Inferior parietal cortex (tissue), 1 donor: Measurements from ENCODE around the gene GALNT7.
A peak's percentile ranks its signal among the peaks of the same experiment; 100 is the strongest.

Source experiments
- DNase-seq: peaks from one replicate; pipeline ENCODE4 v3.0.0-alpha.2; 2016; ENCODE audit errors: extremely low spot score

The GALNT7 gene

GRCh38 chr4:173293663-173294062 lies 125.1 kb downstream of the GALNT7 start:
- DNase-seq: no peak

DNA sequence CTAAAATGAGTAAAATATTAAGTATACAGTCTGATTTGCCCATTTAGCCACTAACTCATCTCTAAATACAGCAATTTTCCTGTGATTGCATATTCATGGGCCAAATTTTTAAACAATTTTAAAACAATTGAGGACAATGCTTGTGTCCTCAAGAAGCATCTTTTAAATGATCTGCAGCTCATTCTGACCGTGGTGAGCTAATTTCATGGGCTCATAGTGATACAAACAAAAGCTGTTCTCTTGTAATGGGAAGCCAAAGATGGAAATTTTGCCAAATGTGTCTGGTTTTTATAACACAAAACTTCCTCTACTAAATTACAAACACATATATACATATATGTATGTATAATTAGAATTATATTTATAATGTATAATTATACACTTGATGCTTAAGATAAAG lies 125.8 kb downstream of the GALNT7 start:
- DNase-seq: no peak

DNA sequence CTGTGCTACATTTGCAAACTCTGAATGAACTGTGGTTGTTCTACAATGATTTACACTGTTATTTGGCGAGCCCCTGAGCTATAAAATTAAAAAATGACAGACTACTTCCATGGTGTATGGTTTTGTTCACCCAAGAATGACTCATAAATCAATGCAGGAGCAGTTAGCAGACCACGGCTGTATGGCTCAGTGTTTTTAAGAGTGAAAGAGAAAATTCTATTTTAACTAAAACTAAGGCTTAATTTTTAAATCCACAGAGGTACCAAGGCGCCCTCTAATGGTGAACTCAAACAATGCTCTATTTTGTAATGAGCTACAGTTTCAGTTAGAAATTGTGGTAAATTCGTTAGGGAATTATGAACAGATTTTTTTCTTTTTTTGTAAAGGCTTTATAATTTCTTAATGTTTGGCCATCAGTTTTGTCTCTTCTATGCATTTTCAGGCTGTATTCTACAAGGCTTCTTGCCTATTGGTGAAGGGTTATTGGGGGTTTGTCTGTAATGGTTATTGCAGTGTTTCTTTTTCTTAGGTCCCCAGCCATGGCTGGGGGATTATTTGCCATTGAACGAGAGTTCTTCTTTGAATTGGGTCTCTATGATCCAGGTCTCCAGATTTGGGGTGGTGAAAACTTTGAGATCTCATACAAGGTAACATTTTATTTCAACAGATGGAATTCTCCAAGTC lies 133.0 kb downstream of the GALNT7 start:
- peak; percentile 69 for DNase-seq

DNA sequence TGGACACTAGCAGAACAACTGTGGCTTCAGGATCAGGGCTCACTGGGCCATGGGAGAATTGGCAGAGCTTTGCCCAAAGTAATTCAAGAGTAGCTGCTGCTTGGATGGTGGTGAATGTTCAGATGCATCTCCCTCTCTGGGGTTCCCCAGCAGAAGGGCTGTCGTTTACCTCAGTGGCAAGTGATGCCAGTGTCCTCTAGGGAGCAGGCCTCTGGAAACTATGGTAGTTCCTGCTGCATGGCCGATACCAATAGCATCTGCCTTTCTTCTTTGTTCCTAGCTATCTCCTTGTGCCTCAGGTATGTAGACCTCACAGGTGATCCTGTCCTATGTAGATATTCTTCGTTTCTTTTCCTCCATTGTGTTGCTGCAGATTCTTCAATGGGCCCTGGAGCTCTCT lies 139.2 kb downstream of the GALNT7 start:
- no peak for DNase-seq

DNA sequence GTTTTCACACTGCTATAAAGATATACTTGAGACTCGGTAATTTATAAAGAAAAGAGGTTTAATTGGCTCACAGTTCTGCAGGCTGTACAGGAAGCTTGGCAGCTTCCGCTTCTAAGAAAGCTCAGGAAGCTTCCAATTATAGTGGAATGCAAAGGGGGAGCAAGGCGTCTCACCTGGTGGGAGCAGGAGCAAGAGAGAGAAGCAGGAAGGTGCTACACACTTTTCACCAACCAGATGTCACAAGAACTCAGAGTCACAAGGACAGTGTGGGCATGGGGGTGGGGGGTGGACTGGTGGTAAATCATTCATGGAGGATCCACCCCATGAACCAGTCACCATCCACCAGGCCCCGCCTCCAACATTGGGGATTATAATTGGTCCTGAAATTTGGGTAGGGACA lies 142.8 kb downstream of the GALNT7 start:
- no peak for DNase-seq

DNA sequence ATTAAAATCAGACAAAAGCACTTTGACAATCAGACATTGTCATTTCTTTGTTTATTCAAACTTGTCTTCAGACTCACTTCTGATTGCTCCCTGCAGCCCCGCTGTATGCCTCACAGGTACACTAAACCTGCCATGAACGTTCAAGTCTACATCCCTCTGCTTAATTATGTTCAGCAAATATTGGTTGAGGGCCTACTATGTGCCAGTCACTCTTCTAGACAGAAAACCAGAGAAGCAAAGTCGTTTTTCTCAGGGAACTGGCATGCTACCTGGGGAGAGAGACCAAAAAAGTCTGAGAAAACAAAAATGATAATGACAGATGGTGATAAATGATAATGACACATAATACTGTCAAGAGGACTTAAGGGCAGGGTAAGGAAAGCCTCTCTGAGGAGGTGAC lies 146.1 kb downstream of the GALNT7 start:
- no peak for DNase-seq

DNA sequence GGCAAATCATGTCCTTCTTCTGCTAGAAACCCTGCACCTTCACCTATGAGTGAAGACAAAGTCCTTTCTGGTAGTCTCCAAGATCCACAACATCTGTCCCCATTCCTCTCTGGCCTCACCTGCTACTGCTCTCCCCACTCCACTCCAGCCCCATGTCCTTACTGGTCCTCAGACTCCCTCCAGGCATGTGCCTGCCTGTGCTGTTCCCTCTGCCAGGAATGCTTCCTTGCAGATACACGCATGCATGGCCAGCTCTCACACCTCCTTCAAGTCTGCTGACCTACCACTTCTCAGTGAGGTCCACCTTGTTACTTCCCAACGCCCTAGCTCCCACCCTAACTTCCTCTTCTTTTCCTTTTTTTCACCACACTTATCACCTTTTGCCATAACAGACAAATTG lies 147.4 kb downstream of the GALNT7 start:
- DNase-seq: no peak

DNA sequence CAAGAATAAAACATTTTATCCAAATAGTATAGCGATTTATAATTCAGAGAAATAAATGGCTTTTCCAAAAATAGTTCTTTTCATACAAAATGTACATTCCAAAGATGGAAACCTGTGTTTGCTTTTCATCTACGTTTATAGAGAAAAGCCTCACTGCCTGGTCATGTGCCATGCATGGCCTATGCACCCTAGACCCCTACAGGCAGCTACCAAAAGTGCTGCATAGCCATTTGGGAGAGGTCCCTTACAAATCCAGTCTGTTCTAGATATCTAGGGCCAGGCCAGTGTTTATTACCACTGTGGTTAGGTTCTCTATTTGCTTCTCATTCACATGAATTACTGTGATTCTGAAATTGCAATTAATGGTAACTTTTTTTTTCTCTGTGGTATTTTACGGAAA lies 148.4 kb downstream of the GALNT7 start:
- DNase-seq: no peak

DNA sequence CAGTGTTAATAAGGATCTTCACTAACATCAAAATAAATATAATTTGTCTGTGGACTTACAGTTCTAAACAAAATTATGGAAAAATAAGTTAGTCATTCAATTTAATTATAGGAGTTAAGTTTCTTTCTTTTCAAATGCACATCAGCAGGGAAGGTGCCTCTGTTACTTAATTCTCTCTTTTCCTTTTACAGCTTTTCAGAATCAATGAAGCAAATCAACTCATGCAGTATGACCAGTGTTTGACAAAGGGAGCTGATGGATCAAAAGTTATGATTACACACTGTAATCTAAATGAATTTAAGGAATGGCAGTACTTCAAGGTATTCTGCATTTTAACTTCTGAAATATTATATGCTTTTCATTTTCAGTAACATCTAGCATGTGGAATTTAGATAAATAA lies 149.6 kb downstream of the GALNT7 start:
- no peak for DNase-seq

DNA sequence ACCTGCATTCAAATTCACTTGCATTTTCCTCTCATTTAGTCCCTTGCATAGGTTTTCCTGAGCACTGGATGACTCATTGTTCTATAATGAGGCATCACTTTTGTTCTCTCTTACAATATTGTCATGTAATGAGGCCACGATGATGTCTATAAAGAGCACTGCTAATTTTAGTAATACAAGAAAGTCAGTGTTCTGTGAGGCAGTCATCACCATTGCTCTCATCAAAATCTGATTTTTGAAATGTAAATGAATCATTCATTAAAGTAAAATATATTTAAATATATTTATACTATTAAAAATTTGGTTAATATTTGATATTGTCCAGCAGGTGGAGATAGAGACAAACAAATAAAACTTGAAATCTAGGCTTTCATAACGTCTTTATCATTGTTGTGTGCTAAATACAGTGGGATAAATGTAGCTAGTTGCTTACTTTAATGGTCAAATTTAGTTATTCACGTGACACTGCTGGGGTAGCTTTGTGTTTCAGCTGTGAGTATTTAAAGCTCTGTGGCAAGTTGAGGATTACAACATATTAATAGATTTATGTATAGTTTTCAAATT lies 150.1 kb downstream of the GALNT7 start:
- peak; percentile 72 for DNase-seq

DNA sequence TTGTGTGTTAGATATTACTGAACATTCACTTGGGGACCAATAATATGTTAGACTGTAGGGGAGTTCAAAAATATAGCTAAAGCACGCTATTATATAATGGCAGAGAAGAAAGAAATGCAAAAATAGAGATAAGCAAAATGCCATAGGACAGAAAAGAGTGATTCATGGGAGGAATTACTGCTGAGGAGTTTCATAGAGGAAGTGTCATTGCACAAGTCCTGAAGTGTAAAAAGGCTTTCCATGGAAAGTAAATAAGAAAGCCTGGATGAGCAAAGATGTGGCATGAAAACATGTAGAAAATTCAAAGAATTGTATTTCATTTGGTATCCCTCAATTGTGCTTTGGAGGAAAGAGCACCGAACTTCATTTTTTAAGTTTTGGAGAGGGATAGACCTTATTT lies 151.1 kb downstream of the GALNT7 start:
- no peak for DNase-seq

DNA sequence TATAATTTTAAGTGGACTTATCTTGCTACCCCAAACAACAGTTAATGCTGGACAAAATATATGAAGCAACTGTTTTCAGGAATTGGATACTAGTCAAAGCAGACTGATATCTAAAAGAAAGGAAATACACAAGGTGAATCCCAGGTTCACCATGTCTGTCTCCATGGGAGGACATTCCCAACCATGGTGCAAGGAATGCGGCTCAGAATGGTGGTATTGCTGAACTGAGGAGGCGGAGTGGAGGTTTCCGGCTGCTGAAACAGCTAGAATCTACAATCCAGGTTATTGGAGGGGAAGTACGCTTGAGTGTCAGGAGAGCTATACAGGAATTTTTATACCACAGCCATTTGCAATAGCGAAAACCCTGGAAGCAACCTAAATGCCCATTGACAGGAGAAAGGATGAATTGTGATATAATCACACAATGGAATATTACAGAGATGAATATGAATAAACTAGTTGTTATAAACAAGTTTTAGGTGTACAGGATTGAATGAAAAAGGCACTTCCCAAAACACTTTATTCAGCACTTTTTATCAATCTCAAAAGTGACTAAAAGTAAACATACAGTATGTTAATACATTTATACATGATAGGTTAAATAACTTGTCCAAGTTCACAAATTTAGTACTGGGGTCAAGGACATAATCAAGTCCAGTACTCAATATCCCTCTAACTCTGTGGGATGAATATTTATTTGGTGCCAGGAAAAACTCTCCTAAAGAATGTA lies 156.6 kb downstream of the GALNT7 start:
- DNase-seq: no peak

- DNase-seq: no peak
These were observed 159.8 kb downstream of the GALNT7 start for GRCh38 chr4:173328236-173328901.

DNA sequence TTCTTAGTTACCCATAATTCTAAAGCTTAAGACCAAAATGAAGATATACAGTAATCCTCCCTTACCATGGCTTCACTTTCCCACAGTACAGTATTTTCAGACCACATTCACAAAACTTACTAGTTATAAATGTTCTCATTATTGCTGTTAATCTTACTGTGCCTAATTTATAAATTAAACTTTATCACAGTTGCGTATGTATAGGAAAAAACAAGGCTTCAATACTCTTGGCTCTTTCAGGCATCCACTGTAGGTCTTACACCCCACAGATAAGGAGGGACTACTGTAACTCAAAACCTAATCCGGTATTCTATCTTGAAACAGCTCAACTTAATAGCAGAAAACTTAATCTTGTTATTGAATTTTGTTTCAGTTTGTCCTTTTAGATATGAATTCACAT lies 162.0 kb downstream of the GALNT7 start:
- no peak for DNase-seq

- no peak for DNase-seq
These were observed 163.4 kb downstream of the GALNT7 start for GRCh38 chr4:173332021-173332487.

DNA sequence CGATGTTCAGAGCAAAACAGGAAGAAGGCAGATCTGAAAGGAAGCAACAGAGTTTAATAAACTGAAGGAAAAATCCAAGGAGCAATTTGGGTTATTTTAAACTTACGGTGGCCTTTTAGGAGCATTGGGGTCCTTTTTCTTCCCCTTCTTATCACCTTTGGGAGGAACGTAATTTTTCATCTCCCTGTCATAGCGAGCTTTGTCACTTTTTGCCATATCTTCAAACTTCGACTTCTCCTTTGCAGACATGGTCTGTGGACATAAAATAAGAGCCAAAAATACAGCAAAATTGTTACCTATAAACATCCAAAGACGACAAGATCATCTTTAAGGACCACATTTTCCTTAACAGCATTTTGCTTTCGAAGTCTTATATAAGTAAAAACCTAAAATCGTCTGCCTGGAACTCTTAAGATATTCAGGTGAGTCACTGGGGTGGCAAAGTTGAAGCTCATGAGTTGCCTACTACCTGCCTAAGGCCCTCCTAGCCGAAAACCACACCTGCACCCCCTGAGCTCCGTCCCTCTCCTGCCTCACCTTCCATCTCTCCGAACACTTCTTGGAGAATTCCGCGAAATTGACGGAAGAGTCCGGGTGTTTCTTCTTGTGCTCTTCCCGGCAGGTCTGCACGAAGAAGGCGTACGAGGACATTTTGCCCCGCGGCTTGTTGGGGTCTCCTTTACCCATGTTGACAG lies 164.5 kb downstream of the GALNT7 start:
- DNase-seq: no peak

DNA sequence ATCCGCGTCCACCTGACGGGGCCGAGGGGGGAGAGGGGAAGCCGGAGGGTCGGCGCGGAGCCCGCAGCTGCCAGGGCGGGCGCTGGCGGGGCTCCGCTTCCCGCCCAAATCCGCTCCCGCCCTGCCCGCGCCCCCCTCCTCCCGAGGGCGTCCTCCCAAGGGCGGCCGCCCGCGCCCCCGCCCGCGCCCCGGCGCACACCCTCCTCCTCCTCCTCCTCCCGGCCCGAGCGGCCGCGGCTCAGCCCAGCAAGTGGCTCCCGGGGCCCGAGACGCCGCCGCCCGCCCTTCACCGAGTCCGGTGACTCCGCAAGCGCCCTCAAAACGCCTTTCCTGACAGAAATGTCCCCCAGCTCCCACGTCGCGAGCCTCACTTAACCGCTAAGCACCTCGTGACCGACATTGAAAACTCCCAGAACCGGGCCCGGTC lies 165.1 kb downstream of the GALNT7 start:
- no peak for DNase-seq

DNA sequence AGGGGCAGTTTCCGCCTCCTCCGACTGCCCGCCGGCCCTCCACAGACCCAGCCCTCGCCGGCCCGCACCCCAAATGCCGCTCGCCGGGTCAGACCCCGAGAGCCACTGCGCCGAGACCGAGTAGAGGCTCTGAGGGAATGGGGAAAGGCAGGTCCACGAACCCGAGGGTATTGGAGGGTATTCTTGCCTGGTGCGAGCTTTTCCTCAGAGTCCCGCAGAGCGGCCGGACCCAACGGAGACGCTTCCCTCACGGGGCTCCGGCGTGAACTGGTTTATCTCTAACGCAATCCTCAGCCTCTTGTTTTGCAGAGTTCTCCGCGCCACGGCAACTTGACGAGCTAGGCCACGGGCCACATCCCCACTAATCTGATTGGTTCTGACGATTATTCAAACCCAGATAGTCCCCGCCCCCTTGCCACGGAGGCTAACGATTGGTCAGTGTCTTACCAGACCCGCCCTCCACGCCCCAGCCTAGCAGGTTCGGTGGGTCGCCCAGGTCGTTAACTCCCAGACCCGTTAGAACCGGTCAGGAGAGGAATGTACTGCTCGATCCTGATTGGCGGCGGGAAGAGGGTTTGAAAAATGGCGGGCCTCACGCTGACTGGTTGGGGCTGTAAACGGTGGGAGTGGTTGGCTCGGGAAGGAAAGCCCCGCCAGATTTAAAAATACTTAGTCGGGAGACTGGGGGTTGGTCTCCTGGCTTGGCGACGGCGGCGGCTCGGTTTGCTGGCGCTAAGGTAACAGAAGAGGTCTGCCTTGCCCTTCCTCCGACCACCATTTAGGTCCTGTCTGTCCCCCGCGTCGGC lies 165.7 kb downstream of the GALNT7 start, which contains the start of gene HMGB2:
Gene HMGB2 (minus strand): TSS at position 274 of the 806 bp plus-strand sequence. CDS start 709 bp downstream, outside the sequence.
- peak; percentile 99 for DNase-seq

DNA sequence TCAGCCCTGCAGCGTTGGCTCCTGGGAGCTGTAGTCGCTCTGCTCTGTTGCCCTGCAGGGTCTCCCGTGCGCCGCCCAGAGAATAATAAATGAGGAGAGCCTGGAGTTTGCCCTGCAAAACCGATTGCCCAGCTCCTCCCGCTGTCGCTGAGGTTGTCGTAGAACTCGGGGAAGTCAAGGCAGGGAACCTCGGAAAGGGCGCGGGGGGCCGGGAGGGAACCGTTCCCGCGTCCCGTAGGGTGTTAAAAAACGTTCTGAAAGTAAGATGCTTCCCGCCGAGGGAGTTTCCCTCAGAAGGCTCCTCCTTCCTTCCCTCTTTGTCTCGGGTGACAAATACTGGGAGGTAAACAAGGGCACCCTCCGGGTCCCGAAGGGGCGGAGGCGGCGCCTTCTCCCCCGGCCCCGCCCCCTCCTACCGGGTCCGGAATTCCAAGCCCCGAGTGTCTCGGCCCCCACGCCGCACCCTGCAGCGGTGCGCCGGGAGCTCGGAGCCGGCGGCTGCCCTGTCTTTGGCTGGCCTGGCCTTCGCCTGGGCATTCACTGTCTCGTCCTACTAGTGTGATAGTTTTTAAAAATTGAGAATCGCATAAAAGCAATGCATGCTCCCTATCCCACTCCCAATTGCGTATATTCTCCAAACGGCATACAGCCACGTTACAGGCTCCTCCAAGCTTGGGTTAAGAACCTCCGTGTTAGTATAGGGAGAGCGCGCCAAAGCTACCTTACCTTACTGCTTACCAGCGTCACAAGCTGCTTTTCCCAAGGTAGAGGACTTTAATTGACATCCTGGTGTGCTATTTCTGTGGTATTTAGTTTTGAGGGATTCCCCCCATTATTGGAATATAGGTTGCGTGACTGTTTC lies 166.5 kb downstream of the GALNT7 start:
- DNase-seq: peak; percentile 62

DNA sequence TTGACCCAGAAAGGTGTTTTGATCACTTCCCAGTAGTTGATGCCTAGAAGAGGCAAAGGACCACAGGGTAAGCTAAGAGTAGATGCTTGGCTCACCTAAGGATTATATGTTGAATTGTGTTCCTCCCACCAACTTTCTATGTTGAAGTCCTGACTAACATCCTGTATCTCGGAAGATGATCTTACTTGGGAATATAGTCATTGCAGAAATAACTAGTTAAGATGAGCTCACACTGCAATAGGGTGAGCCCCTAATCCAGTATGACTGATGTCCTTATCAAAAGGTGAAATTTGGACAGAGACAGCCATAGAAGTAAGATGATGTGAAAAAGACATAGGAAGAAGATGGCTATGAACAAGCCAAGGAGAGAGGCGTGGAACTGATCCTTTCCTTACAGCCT lies 168.9 kb downstream of the GALNT7 start:
- DNase-seq: no peak
